Hematopoietic multipotent progenitor cell treated with erythropoietin and hydrocortisone succinate and interleukin-3 and kit ligand, for 8 days (in vitro differentiated cells): ENCODE results near the gene THAP9.
"Not testable (repeated sequence)": the region's sequence is repeated elsewhere in the genome, so short reads cannot be mapped to it uniquely, and the experiment has no call there.

Experiments used
- DNase-seq: peaks from one replicate; pipeline ENCODE4 v3.0.0-alpha.2; 2015

Gene THAP9

GRCh38 chr4:82898322-82899243 lies 2.0 kb upstream of the THAP9 start:
- DNase-seq = peak; percentile 51

DNA sequence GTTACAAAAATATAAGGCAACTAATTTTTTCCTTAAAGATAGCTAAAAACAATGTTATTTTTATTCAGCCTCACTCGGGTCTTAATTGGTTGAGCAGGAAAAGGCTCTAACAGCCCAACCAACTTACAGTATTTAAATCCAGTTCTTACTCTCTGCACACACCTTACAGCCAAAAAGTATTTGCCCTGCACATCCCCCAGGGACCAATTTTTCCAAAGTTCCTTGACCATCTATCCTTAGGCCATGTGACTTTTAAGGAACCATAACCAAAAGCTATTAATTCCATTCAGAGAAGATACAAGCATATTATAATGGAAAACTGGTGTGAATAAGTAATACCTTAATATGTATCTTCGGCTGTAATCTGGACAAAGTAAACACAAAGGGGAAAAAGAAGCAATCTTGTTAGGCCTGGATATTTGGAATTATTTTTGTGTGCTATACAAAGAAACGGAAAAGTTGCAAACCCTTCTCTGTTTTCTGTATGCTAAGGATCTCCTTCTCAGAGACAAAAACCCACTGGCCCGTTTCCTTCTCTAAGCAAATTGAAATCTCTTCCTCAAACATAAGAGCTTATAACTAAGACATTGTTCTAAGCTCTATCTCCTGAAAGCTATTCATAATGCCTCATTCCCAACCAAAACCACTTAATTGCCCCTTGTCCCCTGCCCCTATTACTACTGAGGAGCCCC lies 1.0 kb upstream of the THAP9 start:
- no peak for DNase-seq

DNA sequence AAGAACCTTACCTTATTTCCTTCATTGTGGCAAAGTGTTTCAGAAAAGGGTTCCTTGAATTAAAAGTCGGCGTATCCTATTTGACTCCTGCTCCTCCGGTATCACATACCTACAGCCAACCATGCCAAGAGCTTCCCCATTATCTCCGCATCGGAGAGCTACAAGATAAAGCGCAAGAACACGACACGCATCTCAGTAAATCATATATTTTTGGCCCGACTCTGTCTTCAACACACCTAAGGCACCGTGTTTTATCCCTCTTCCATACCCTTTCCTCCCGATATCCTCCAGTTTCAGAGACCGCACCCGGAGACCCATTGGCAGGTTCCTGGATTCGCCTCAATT lies 497 bp upstream of the THAP9 start:
- DNase-seq = no peak

DNA sequence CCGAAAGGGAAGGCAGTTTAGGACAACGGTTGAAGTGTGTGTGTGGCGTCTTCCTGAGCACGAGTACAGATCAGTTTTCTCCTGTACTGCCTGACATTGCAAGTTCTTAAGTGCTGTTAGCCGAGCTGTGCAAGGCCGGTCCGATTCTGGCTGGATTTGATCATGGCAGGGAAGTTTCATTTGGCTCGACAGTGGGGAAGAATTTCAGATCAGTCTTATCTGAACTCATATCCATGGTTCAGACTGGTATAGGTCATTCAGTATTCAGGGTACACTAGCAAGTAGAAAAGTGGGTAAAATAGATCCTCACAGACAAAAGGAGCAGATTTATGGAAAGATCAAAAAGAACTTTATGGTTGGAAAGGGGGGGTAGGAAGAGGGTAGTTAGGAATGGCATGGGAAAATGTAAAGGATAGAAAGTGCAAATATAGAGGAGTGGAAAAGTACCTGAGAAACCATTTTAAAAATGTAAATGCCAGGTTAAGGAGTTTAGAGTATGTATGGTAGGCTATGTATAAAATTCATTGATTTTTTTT lies 716 bp downstream of the THAP9 start:
- DNase-seq = no peak

DNA sequence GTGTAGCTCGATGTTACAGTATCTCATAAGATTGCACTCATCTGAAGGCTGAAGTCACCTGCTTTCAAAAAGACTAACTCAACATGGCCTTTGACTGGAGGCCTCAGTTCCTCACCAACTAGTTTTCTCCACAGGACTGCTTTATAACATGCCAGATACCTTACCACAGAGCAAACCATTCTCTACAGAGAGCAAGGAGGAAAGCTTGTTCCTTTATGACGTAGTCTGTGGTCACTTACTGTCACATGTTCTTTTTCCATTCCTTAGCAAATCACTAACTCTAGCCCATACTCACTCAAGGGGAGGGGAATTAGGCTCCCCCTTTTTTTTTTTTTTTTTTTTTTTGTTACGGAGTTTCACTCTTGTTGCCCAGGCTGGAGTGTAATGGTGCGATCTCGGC lies 3.2 kb downstream of the THAP9 start:
- peak; percentile 22 for DNase-seq

DNA sequence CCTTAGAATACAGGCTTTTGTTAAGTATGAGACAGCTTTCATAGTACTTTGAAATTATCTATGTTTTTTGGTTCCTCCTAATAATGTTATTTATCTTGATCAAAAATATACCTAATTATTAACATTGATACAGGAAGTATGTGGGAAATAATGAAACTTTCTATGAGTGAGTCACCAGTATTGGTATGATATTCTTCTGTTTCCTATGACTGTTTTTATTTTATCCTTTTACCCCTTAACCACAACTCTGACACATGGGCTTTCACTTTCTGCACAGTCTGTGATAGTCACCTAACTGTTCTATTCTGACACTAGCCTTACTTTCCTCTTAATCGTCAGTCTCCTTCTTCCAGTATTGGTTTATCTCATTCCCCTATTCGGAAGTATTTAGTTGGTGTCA lies 4.7 kb downstream of the THAP9 start:
- DNase-seq = peak; percentile 69

DNA sequence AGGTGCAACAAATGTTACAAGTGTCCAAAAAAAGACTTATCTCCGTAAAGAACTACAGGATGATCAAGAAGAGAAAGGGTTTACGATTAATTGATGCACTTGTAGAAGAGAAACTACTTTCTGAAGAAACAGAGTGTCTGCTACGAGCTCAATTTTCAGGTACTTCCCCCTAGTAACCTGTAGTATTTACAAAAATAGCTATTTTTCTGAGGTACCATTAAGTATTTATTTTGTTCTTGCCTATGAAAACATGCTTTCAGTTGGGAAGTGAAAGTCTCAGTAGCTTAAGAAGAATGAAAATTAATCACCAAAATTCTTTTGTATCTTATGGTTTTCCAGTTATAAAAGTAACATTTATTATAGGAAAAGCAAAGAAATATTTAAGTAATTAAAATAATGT lies 5.9 kb downstream of the THAP9 start:
- no peak for DNase-seq

DNA sequence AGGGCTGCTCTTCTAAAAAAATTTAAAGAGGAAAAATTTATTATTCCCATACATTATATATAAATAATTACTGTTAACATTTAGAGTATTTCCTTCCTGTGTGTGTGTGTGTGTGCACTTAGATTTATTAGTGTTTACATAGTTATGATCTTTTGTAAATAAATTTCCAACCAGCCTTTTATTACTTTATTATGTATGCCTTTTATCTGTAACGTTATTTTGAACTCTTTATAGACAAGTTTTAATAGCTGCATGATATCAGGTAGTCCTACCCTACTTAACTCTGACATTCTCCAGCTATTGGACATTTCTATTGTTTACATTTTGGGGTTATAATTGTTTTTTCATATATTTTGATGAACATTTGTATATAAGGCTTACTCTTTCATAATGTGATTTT lies 8.8 kb downstream of the THAP9 start:
- no peak for DNase-seq

- DNase-seq = no peak
Observed at GRCh38 chr4:82913305-82913704, 12.8 kb downstream of the THAP9 start.

DNA sequence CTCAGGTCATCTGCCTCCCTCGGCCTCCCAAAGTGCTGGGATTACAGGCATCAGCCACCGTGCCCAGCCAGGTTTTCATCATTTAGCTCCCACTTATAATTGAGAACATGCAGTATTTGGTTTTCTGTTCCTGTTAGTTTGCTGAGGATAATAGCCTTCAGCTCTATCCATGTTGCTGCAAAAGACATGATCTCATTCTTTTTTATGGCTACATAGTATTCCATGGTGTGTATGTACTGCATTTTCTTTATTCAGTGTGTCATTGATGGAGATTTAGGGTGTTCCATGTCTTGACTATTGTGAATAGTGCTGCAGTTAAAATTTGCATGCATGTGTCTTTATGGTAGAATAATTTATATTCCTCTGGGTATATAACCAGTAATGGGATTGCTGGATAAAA lies 13.4 kb downstream of the THAP9 start:
- DNase-seq = not testable (repeated sequence)

- DNase-seq = no peak
Observed at GRCh38 chr4:82918091-82918490, 17.6 kb downstream of the THAP9 start.

- no peak for DNase-seq
Observed at GRCh38 chr4:82919386-82919785, 18.9 kb downstream of the THAP9 start.

DNA sequence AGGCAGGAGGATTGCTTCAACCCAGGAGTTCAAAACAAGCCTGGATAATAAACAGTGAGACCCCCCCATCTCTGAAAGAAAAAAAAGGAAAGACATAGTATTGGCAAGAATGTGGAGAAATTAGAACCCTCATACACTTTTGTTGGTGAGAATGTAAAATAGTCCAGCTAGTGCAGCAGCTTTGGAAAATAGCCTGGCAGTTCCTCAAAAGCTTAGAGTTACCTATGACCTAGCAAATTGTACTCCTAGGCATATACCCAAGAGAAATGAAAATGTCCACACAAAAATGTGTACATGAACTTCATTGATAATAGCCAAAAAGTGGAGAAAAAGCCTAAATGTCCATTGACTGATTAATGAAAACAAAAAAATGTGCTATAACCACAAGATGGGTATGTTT lies 21.3 kb downstream of the THAP9 start:
- no peak for DNase-seq

GRCh38 chr4:82930848-82931755 lies 30.6 kb downstream of the THAP9 start:
- no peak for DNase-seq

GRCh38 chr4:82934441-82934840 lies 33.9 kb downstream of the THAP9 start:
- no peak for DNase-seq

- DNase-seq = no peak
Observed at GRCh38 chr4:82939414-82939813, 38.9 kb downstream of the THAP9 start.

GRCh38 chr4:82947498-82947897 lies 47.0 kb downstream of the THAP9 start:
- DNase-seq = no peak

DNA sequence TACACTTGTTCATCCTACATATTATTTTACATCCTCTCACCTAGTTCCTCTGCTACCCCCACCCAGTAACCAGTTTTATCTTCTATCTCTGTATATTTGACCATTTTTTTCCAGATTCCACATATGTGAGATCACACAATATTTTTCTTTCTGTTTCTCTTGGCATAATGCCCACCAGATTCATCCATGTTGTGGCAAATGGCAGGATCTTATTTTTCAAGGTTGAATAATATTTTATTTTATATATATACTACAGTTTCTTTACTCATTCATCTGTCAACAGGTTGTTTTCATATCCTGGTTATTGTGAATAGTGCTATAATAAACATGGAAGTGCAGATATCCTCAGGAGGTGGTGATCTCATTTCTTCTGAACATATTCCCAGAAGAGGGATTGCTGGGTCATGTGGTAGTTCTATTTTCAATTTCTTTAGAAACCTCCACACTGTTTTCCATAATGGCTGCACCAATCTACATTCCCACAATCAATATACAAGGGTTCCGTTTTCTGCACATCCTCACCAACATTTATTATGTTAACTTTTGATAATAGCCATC lies 48.2 kb downstream of the THAP9 start:
- no peak for DNase-seq

DNA sequence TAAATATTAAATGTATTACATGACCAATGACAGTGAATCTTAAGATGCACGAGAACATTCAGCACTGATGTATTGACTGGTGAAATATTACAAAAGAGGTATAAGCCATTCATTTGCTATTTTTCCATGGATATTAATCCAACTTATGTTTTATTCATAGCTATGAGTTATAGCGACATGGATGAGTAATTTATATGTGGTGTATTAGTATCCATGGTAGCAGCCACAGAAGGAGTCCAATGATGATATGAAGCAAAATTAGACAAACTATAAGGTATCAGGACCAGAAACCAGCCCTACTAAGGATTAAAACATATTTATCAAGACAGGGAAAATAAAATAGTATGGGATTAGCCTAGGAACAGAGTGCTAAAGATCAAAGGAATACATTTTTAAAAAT lies 50.7 kb downstream of the THAP9 start:
- DNase-seq = no peak

- no peak for DNase-seq
Observed at GRCh38 chr4:82954212-82954611, 53.7 kb downstream of the THAP9 start.

GRCh38 chr4:82957045-82957444 lies 56.5 kb downstream of the THAP9 start:
- no peak for DNase-seq

DNA sequence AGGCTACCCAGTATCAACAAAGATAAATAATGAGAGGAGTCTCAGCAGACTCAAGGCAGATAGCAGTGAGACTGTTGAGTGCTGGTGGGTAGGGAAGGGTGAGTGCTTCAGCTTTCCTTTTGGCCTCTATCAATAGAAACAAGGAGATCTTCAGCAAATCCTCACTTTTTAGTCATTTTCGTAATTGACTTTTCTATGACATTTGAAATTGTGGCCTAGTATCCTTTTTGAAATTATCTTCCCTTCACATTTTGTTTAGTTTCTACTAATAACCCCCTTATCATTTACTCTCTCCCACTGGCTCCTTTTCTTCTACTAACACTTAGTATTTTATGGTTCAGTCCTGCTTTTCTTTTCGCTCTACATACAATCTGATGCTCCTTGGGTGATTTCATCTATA lies 65.2 kb downstream of the THAP9 start:
- no peak for DNase-seq

GRCh38 chr4:82968972-82969371 lies 68.4 kb downstream of the THAP9 start:
- DNase-seq = no peak
